Testis (tissue), 3 donors: Measurements from ENCODE around the gene TMEM123. TPM values are rescaled to one million over a fixed set of nuclear protein-coding genes. Genes with fewer than 3 reads are reported as not detected.

Experiments used
- DNase-seq: peaks from one replicate; pipeline ENCODE4 v3.0.0-alpha.2; 2019
- H3K27ac ChIP-seq, 2 donors: fragments of 200-600 bp; sonication (generic); one replicate each; pipeline ENCODE4 v1.5.1; 2019
- H3K27me3 ChIP-seq: fragments of 200-600 bp; sonication (generic); one replicate; pipeline ENCODE4 v1.5.1; 2019
- H3K36me3 ChIP-seq: fragments of 200-600 bp; sonication (generic); one replicate; pipeline ENCODE4 v1.5.1; 2017; ENCODE audit warnings: low read depth; ENCODE audit errors: missing control alignments
- H3K4me1 ChIP-seq: fragments of 200-600 bp; sonication (generic); one replicate; pipeline ENCODE4 v1.5.1; 2019
- H3K4me3 ChIP-seq, 2 donors: fragments of 200-600 bp; sonication (generic); one replicate each; pipeline ENCODE4 v1.5.1; 2017 to 2019
- H3K9me3 ChIP-seq: fragments of 200-600 bp; sonication (generic); one replicate; pipeline ENCODE4 v1.5.1; 2017
- POLR2A ChIP-seq: fragments of 450-650 bp; IDR thresholded peaks from one replicate; pipeline ENCODE4 v1.6.1; 2017; ENCODE audit warnings: antibody characterized with exemption, mild to moderate bottlenecking, moderate library complexity
- WGBS, 2 donors: methylation state at CpG; one replicate each; pipeline ENCODE4 v1.1.5; 2018; 5-methylcytosine and 5-hydroxymethylcytosine counted together
- intact Hi-C: fragments of 100-400 bp; cut with DNase I; formaldehyde crosslinking; loops from one replicate; pipeline ENCODE4 v1.15.1; 2023; ENCODE audit warnings: low total_unique reads
- polyA plus RNA-seq: library from polyadenylated mRNA; stranded (reverse); fragments of 350-450 nt; fragmentation: Illumina TruSeq; extraction: RNeasy Lipid Tissue Mini Kit (QIAGEN cat#74804); gene quantifications from one replicate; pipeline ENCODE4 v1.2.3, GENCODE V29; 2014; ENCODE audit warnings: low read depth, low replicate concordance; ENCODE audit not compliant: insufficient read depth
- total RNA-seq, 2 donors: library from RNA; depleted of rRNA; stranded (reverse); fragments of >200 nt; gene quantifications; one replicate each; pipeline ENCODE4 v1.2.3, GENCODE V29; 2016
- TF ChIP-seq, protein P1 (sequence below), 3 experiments: fragments of 450-650 bp in 2 of 3; fragments of 200-600 bp in 1 of 3; sonication (generic) in 1 of 3; IDR thresholded peaks; one replicate each; pipeline ENCODE4 v1.5.1; 2016 to 2019; ENCODE audit warnings: antibody characterized with exemption in 3 of 3, mild to moderate bottlenecking in 2 of 3, moderate library complexity in 1 of 3

Gene TMEM123
- total and polyA plus RNA-seq, 3 donors from 2014 or later, result 137 to 218 (median 177) TPM

DNA sequence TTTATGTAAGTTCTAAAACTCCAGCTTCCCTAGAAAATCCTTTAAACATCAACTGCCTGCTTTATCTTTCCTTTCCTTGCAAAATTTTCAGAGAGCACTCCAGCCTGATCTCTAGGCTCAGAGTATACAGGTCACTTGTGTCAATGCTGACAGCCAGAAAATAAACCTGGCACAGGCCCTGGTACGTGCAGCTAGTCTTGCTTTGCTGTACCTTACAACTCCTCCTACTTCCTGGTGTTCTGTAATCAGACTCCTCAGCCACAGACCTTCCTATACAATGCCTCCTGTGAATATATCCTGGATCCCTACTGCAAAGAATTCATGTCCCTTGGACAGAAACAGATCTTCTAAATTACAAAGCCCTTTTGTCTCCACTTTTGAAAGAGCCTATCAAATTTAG, 24.2 kb upstream of the TMEM123 start:
- DNase-seq, result no peak
- intact Hi-C loops, result no loop called here
- Histone ChIP-seq H3K27ac (no peak overlapping the region), H3K27me3 (no peaks in the 10 kb centered on the region), H3K36me3 (no peaks in the 10 kb centered on the region), H3K9me3 (no peaks in the 10 kb centered on the region), H3K4me1 (no peaks in the 10 kb centered on the region), H3K4me3 (no peak overlapping the region)
- 54 to 60% methylated on average over 1 of the region's 1 CpG for WGBS, 2 donors
- no peak for TF ChIP-seq POLR2A
- TF ChIP-seq, protein P1, sequence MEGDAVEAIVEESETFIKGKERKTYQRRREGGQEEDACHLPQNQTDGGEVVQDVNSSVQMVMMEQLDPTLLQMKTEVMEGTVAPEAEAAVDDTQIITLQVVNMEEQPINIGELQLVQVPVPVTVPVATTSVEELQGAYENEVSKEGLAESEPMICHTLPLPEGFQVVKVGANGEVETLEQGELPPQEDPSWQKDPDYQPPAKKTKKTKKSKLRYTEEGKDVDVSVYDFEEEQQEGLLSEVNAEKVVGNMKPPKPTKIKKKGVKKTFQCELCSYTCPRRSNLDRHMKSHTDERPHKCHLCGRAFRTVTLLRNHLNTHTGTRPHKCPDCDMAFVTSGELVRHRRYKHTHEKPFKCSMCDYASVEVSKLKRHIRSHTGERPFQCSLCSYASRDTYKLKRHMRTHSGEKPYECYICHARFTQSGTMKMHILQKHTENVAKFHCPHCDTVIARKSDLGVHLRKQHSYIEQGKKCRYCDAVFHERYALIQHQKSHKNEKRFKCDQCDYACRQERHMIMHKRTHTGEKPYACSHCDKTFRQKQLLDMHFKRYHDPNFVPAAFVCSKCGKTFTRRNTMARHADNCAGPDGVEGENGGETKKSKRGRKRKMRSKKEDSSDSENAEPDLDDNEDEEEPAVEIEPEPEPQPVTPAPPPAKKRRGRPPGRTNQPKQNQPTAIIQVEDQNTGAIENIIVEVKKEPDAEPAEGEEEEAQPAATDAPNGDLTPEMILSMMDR (IDR thresholded peaks at IDR 0.05), result no peak

DNA sequence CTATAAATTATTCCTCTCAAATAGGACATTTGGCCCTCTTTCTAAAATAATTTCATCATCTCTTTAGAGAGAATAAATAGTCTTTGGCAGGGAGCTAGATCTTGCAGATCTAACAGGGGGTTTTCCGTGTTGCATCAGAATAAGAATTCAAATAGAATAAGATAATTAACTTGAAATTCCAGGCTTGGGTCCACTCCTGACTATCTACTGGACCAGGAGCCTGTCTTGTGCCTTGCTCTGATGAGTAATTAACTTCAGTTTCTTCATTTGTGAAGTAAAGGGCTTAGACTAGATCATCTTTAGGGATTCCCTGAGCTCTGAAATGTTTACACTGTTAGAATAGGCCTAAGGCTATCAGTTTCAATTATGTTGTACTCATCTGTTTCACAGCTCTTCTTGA, 23.5 kb upstream of the TMEM123 start:
- WGBS, 2 donors, result 90 to 96% methylated on average over 1 of the region's 1 CpG
- no peak for TF ChIP-seq POLR2A
- TF ChIP-seq, protein P1 (IDR thresholded peaks at IDR 0.05), result no peak
- intact Hi-C loops, result no loop called here
- H3K9me3 ChIP-seq, result no peaks in the 10 kb centered on the region
- DNase-seq, result no peak
- no peaks in the 10 kb centered on the region for H3K27me3 ChIP-seq
- no peaks in the 10 kb centered on the region for H3K36me3 ChIP-seq
- no peak overlapping the region for H3K27ac ChIP-seq
- H3K4me1 ChIP-seq, result no peaks in the 10 kb centered on the region
- H3K4me3 ChIP-seq, result no peak overlapping the region

DNA sequence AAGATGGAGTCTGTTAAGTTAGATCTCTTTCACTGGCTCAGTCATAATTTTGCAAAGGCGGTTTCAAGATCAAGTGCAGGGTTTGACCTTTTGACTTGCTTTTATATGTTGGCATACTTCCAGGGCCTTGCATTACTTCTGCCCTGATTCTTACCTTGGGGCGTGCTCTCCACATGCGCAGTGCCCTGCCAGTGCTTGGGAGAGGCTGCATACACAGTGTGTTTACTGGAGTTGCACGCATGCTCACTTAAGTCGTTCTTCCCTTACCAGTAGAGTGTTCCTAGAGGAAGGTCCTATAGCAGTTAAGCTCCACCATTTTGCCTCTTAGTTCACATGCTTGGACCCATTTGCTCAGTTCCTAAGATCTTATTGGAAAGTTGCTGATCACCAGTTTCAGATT, 21.0 kb upstream of the TMEM123 start:
- intact Hi-C loops, result no loop called here

DNA sequence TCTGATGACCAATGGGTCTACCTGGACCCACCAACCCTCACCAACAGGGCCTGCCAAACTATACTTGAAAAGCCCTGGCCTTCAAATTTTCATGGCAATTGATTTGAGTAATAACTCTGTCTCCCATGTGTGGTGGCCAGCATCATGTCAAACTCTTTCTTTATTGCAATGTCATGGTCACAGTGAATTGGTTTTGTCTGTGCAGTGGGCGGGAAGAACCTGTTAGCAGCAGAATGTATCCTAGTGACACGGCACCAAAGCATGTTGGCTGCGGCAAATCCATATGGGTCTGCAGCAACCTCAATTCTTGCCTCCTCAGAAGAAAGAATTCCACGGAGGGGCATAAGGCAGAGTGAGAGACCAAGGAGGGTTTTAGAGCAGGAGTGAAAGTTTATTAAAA, 19.6 kb upstream of the TMEM123 start:
- no peaks in the 10 kb centered on the region for H3K4me1 ChIP-seq
- no peak overlapping the region for H3K4me3 ChIP-seq
- intact Hi-C loops, result no loop called here
- H3K27ac ChIP-seq, result no peak overlapping the region
- no peak for TF ChIP-seq POLR2A
- TF ChIP-seq, protein P1 (IDR thresholded peaks at IDR 0.05), result no peak
- 100% methylated on average over 4 of the region's 4 CpGs for WGBS, 2 donors
- no peaks in the 10 kb centered on the region for H3K9me3 ChIP-seq
- H3K36me3 ChIP-seq, result no peaks in the 10 kb centered on the region
- DNase-seq, result no peak
- H3K27me3 ChIP-seq, result no peaks in the 10 kb centered on the region

More for the DNA sequence above, 21.0 kb upstream of the TMEM123 start:
- Histone ChIP-seq H3K4me1 (no peaks in the 10 kb centered on the region), H3K36me3 (no peaks in the 10 kb centered on the region), H3K4me3 (no peak overlapping the region), H3K27ac (no peak overlapping the region), H3K9me3 (no peaks in the 10 kb centered on the region), H3K27me3 (no peaks in the 10 kb centered on the region)
- DNase-seq, result no peak
- TF ChIP-seq, protein P1 (IDR thresholded peaks at IDR 0.05), result no peak
- 94 to 98% methylated on average over 5 of the region's 5 CpGs for WGBS, 2 donors

DNA sequence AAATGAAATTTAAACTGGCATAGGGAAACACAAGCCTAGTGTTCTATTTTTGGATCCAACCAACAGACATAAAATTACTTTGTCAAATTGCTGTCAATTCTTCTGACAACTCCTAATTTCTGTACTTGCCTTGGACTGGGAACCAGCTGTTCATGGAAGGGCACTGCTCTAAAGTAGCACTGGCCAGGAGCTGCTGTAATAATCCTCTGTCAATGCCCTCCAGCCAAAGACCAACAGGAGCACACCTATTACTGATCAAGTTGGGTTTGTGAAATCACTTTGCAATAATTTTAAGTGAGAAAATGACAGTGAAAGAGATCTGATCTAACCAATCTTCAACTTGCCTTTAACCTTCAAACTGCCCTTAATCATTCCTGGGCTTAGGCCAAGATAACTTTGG, 18.9 kb upstream of the TMEM123 start:
- no peak overlapping the region for H3K27ac ChIP-seq
- intact Hi-C loops, result no loop called here

More for the DNA sequence above, 18.9 kb upstream of the TMEM123 start:
- Histone ChIP-seq H3K36me3 (no peaks in the 10 kb centered on the region), H3K9me3 (no peaks in the 10 kb centered on the region), H3K4me3 (no peak overlapping the region), H3K27me3 (no peaks in the 10 kb centered on the region), H3K4me1 (peaks cover 3% of the 10 kb centered on the region)
- no peak for DNase-seq
- TF ChIP-seq, protein P1 (IDR thresholded peaks at IDR 0.05), result no peak
- TF ChIP-seq POLR2A, result no peak
